ENCODE results near the gene NMNAT2.

NMNAT2 gene

DNA sequence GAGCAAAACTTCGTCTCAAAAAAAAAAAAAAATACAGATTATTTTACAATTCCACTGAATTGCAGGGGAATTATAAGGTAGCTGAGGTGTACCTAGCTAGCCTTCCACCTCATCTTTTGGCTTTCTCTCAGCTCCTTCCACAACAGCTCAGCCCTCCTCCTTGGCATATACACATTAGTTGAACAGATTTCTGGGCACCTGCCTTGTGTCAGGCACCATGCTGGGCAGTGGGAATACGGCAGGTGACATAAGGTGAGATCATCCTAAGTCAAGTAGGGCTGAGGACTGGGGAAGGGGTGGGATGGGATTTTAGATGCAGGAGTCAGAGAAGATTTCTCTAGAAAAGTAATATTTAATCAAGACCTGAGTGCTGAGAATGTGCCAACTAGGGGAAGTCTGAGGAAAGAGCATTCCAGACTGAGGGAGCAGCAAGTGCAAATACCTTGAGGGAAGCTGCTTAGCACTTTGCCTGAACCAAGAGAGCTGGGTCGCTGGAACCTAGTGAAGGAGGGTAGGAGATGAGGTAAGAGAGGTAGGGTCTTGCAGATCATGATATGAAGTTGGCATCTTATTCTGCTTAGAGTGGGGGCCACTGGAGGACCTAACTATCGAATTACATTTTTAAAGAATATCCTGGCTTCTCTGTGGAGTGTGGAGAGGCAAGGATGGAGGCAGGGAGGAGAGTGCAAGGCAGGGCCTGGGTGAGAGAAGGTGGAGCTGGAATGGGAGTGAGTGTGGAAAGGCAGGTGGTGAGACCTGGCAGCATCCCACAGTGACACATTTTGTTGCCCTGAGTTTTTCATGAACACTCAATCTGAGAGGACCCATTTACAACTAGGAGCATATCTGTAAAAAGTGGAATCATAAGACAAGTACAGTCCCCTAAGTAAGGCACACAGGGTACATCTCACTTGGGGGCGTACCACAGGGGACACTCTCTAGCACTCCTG, 203.9 kb downstream of the NMNAT2 start:
- Histone ChIP-seq H3K4me1 (ENCODE audit: control insufficient read depth, insufficient read depth, low read length, poor library complexity, severe bottlenecking) (no peaks in the 10 kb centered on the region), H3K27me3 (replicated peaks; ENCODE audit: control insufficient read depth, insufficient read depth, low read length, poor library complexity, severe bottlenecking) (no peaks in the 10 kb centered on the region), H3K36me3 (ENCODE audit: control insufficient read depth, insufficient read depth, low read length) (no peaks in the 10 kb centered on the region), H3K4me3 (ENCODE audit: insufficient read depth, low read depth, low read length, poor library complexity, severe bottlenecking) (no peak overlapping the region), H3K27ac (ENCODE audit: insufficient read depth, low read length, poor library complexity, severe bottlenecking) (no peak overlapping the region), H3K9me3 (ENCODE audit: control insufficient read depth, low read length) (no peaks in the 10 kb centered on the region)
- DNase-seq, result no peak

DNA sequence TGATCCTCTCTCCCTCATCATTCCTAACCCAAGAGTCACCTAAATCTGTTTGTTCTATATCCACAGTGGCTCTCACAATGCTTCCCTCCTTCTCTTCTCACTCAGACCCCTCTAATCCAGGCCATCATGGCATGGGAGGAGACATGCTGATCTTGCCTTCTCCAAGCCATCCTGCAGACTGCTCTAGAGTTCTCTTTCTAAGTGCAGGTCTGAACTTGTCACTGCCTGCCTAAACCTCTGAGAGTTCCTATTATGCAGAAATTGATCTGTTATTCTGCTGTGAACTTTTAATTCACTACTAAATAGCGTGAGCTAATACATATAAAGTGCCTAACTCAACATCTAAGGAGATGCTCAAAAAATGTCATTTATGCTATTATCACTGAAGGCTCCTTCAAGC, 205.3 kb downstream of the NMNAT2 start:
- H3K9me3 ChIP-seq (ENCODE audit: control insufficient read depth, low read length), result no peaks in the 10 kb centered on the region
- no peaks in the 10 kb centered on the region for H3K4me1 ChIP-seq (ENCODE audit: control insufficient read depth, insufficient read depth, low read length, poor library complexity, severe bottlenecking)
- no peaks in the 10 kb centered on the region for H3K27me3 ChIP-seq (replicated peaks; ENCODE audit: control insufficient read depth, insufficient read depth, low read length, poor library complexity, severe bottlenecking)
- no peaks in the 10 kb centered on the region for H3K36me3 ChIP-seq (ENCODE audit: control insufficient read depth, insufficient read depth, low read length)
- no peak overlapping the region for H3K27ac ChIP-seq (ENCODE audit: insufficient read depth, low read length, poor library complexity, severe bottlenecking)
- DNase-seq, result no peak
- H3K4me3 ChIP-seq (ENCODE audit: insufficient read depth, low read depth, low read length, poor library complexity, severe bottlenecking), result no peak overlapping the region

DNA sequence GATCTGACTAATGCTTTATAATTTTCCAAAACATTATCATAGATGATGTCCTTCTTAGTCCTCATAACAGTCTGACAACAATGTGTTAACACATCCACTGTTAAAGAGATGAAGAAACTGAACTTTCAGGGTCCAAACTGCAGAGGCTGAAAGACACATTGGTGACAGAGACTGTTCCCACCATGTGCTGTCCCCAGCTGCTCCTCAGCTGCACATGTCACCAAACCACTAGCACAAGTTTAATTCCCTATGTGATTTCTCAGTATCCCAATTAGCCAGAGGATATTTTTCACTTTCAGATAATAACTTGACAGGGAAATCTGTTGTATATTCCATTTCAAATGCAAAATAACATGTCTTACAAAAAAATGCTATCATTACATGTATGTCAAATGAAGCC, 207.5 kb downstream of the NMNAT2 start:
- Histone ChIP-seq H3K27ac (ENCODE audit: insufficient read depth, low read length, poor library complexity, severe bottlenecking) (no peak overlapping the region), H3K27me3 (replicated peaks; ENCODE audit: control insufficient read depth, insufficient read depth, low read length, poor library complexity, severe bottlenecking) (no peaks in the 10 kb centered on the region), H3K9me3 (ENCODE audit: control insufficient read depth, low read length) (no peaks in the 10 kb centered on the region), H3K4me1 (ENCODE audit: control insufficient read depth, insufficient read depth, low read length, poor library complexity, severe bottlenecking) (no peaks in the 10 kb centered on the region), H3K36me3 (ENCODE audit: control insufficient read depth, insufficient read depth, low read length) (no peaks in the 10 kb centered on the region), H3K4me3 (ENCODE audit: insufficient read depth, low read depth, low read length, poor library complexity, severe bottlenecking) (no peak overlapping the region)
- no peak for DNase-seq

DNA sequence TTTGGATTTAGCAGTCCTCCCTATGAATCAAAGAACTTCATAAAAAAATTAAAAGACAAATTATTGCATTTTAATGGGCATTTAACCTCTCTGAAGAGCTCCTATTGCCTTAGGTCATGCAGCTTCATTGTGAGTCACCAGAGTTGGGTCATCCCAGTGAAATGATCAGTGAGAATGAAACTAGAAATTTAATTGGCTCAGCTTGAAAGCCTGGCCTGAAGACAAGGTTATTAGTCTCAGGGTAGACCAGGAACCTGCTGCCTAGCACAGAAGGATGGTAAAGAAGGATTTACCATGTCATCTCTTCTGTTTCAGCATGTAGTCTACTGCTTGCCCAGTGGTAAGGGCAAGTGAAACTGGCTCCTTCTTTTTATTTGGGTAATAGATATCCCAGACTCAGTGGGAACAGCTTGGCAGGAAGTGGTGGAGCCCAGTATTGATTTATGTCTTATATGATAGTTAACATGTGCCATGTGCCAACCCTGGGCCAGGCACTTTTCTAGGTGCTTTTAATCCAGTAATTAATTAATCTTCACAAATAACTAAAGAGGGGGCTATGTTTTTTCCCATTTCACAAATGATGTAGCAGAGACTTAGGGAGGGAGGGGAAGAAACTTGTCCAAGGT, 208.5 kb downstream of the NMNAT2 start:
- Histone ChIP-seq H3K4me1 (ENCODE audit: control insufficient read depth, insufficient read depth, low read length, poor library complexity, severe bottlenecking) (no peaks in the 10 kb centered on the region), H3K27ac (ENCODE audit: insufficient read depth, low read length, poor library complexity, severe bottlenecking) (no peak overlapping the region), H3K36me3 (ENCODE audit: control insufficient read depth, insufficient read depth, low read length) (no peaks in the 10 kb centered on the region), H3K9me3 (ENCODE audit: control insufficient read depth, low read length) (no peaks in the 10 kb centered on the region), H3K4me3 (ENCODE audit: insufficient read depth, low read depth, low read length, poor library complexity, severe bottlenecking) (no peak overlapping the region), H3K27me3 (replicated peaks; ENCODE audit: control insufficient read depth, insufficient read depth, low read length, poor library complexity, severe bottlenecking) (no peaks in the 10 kb centered on the region)
- no peak for DNase-seq

DNA sequence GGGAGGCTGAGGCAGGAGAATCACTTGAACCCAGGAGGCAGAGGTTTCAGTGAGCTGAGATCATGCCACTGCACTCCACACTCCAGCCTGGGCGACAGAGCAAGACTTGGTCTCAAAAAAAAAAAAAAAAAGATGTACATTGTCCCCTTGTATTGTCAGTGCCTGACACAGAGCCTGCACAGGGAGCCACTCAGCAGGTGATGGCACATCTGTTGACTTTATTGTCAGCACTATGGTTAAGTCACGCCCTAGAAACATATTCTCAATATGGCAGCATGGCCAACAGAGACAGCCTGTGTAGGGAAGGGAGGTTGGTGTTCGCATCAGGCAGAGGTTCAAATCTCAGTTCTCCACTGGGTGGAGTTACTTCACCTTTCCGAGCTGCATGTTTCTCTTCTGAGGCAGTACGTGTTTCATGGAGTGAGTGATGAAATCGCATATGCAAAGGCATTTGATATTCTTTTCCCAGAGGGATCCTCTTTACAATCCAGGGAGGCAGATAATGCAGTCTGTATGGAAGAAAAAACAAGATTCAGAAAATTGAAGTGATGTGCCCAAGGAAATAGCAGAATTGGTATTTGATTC, 211.6 kb downstream of the NMNAT2 start:
- H3K9me3 ChIP-seq (ENCODE audit: control insufficient read depth, low read length), result no peaks in the 10 kb centered on the region
- H3K27me3 ChIP-seq (replicated peaks; ENCODE audit: control insufficient read depth, insufficient read depth, low read length, poor library complexity, severe bottlenecking), result no peaks in the 10 kb centered on the region
- H3K4me3 ChIP-seq (ENCODE audit: insufficient read depth, low read depth, low read length, poor library complexity, severe bottlenecking), result no peak overlapping the region
- DNase-seq, result no peak
- no peak overlapping the region for H3K27ac ChIP-seq (ENCODE audit: insufficient read depth, low read length, poor library complexity, severe bottlenecking)
- H3K36me3 ChIP-seq (ENCODE audit: control insufficient read depth, insufficient read depth, low read length), result no peaks in the 10 kb centered on the region
- H3K4me1 ChIP-seq (ENCODE audit: control insufficient read depth, insufficient read depth, low read length, poor library complexity, severe bottlenecking), result no peaks in the 10 kb centered on the region

DNA sequence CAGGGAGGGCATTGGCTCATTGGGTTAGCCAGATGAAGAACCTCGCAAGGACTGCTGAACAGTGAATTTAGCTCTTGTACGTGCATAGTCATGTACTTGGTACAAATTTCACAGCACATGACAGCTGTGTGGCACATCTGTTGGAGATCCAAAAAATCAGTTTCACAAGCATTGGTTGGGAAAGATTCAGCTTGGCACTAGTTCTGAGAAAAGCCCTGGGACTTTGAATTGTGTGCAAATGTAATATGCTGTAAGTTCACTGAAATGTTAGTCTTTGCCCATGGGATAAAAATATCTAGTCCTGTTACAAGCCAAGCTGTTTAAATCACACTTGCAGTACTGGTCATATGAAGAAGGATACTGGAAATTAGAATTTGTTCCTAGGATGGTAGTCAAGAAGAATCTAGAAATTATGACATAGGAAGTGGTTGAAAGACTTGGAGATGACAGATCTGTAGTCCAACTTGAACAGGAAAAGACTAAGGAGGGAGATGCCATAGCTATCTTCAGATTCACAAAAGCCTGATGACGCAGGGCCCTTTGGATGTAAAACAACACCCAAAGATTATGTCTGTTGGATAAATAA, 212.9 kb downstream of the NMNAT2 start:
- no peak overlapping the region for H3K4me3 ChIP-seq (ENCODE audit: insufficient read depth, low read depth, low read length, poor library complexity, severe bottlenecking)
- no peaks in the 10 kb centered on the region for H3K9me3 ChIP-seq (ENCODE audit: control insufficient read depth, low read length)
- no peaks in the 10 kb centered on the region for H3K36me3 ChIP-seq (ENCODE audit: control insufficient read depth, insufficient read depth, low read length)
- no peaks in the 10 kb centered on the region for H3K27me3 ChIP-seq (replicated peaks; ENCODE audit: control insufficient read depth, insufficient read depth, low read length, poor library complexity, severe bottlenecking)
- no peak overlapping the region for H3K27ac ChIP-seq (ENCODE audit: insufficient read depth, low read length, poor library complexity, severe bottlenecking)
- H3K4me1 ChIP-seq (ENCODE audit: control insufficient read depth, insufficient read depth, low read length, poor library complexity, severe bottlenecking), result no peaks in the 10 kb centered on the region
- no peak for DNase-seq

DNA sequence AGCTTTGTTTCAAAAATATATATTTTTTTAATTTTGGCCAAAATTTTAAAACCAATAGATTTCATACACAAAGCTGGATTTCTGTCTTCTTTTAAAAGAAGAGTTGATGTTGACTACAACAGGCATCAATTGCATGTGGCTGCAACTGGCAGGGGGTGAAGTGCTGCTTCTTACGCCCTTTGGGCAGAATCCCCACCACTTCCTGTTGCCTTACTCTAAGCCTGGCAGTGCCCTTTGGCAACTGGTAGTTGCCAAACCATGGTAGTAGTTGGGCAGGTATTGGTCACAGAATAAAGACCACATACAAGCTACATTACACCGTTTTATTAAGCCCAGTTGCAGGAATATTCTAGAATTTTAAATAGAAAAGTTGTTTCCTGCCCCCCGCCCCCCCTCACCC, 215.1 kb downstream of the NMNAT2 start:
- H3K4me1 ChIP-seq (ENCODE audit: control insufficient read depth, insufficient read depth, low read length, poor library complexity, severe bottlenecking), result no peaks in the 10 kb centered on the region
- H3K27ac ChIP-seq (ENCODE audit: insufficient read depth, low read length, poor library complexity, severe bottlenecking), result no peak overlapping the region
- no peak for DNase-seq
- no peaks in the 10 kb centered on the region for H3K36me3 ChIP-seq (ENCODE audit: control insufficient read depth, insufficient read depth, low read length)
- no peaks in the 10 kb centered on the region for H3K9me3 ChIP-seq (ENCODE audit: control insufficient read depth, low read length)
- H3K27me3 ChIP-seq (replicated peaks; ENCODE audit: control insufficient read depth, insufficient read depth, low read length, poor library complexity, severe bottlenecking), result no peaks in the 10 kb centered on the region
- H3K4me3 ChIP-seq (ENCODE audit: insufficient read depth, low read depth, low read length, poor library complexity, severe bottlenecking), result no peak overlapping the region

DNA sequence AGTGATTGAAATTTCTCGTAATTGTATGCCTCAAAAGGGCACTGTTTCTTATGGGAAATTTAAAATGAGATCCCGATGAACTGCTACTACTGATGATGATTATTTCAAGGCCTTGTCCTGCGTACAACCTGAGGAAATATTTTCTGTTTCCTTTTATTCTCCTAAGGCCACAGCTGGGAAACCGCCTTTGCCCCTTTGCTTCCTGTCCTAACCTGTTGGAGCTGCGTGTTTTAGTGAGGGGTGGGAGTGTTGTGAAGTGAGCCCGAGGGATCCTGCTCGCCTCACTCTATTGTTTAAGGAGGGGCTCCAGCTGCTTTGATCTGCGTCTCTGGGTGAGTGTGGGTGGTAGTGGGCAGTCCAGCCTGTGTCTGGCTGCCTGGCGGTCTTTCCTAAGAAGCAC, 217.7 kb downstream of the NMNAT2 start:
- no peak for DNase-seq
- H3K27me3 ChIP-seq (replicated peaks; ENCODE audit: control insufficient read depth, insufficient read depth, low read length, poor library complexity, severe bottlenecking), result no peaks in the 10 kb centered on the region
- H3K4me3 ChIP-seq (ENCODE audit: insufficient read depth, low read depth, low read length, poor library complexity, severe bottlenecking), result no peak overlapping the region
- H3K4me1 ChIP-seq (ENCODE audit: control insufficient read depth, insufficient read depth, low read length, poor library complexity, severe bottlenecking), result no peaks in the 10 kb centered on the region
- H3K27ac ChIP-seq (ENCODE audit: insufficient read depth, low read length, poor library complexity, severe bottlenecking), result no peak overlapping the region
- H3K36me3 ChIP-seq (ENCODE audit: control insufficient read depth, insufficient read depth, low read length), result no peaks in the 10 kb centered on the region
- H3K9me3 ChIP-seq (ENCODE audit: control insufficient read depth, low read length), result no peaks in the 10 kb centered on the region

DNA sequence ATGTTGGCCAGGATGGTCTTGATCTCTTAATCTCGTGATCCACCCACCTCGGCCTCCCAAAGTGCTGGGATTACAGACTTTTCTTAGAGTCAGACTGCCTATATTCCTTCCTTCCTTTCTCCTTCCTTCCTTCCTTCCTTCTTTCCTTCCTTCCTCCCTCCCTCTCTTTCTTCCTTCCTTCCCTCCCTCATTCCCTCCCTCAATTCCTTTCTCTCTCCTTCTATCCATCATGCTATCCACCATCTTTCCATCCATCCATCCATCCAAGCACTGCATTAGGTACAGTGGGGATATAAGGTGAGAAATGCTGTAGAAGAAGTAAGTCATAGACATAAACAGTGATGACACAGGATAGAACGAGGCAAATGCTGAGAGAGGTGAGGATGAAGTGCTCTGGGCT, 218.9 kb downstream of the NMNAT2 start:
- no peak overlapping the region for H3K27ac ChIP-seq (ENCODE audit: insufficient read depth, low read length, poor library complexity, severe bottlenecking)
- no peak overlapping the region for H3K4me3 ChIP-seq (ENCODE audit: insufficient read depth, low read depth, low read length, poor library complexity, severe bottlenecking)
- no peak for DNase-seq
- peaks cover 4% of the 10 kb centered on the region for H3K4me1 ChIP-seq (ENCODE audit: control insufficient read depth, insufficient read depth, low read length, poor library complexity, severe bottlenecking)
- H3K27me3 ChIP-seq (replicated peaks; ENCODE audit: control insufficient read depth, insufficient read depth, low read length, poor library complexity, severe bottlenecking), result no peaks in the 10 kb centered on the region
- H3K36me3 ChIP-seq (ENCODE audit: control insufficient read depth, insufficient read depth, low read length), result no peaks in the 10 kb centered on the region
- no peaks in the 10 kb centered on the region for H3K9me3 ChIP-seq (ENCODE audit: control insufficient read depth, low read length)

DNA sequence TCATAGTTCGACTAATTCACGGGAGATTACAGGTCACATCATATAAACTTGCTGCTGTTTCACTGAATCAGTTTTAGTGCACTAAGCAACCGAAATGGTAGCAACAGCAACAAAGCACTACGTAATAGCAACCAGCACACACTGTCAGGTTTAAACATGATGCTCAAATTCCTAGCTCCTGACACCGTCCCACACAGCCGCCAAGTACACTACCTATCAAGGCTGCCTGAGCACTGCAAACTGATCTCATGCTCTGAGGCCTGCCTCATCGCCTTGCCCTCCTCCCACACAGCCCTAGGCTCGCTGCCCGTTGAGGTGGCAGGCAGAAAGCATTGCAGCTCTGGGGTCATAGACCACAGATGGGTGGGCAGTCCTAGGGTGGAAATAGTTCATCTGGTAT, 219.7 kb downstream of the NMNAT2 start:
- Histone ChIP-seq H3K36me3 (ENCODE audit: control insufficient read depth, insufficient read depth, low read length) (no peaks in the 10 kb centered on the region), H3K27ac (ENCODE audit: insufficient read depth, low read length, poor library complexity, severe bottlenecking) (no peak overlapping the region), H3K4me1 (ENCODE audit: control insufficient read depth, insufficient read depth, low read length, poor library complexity, severe bottlenecking) (peaks cover 4% of the 10 kb centered on the region), H3K9me3 (ENCODE audit: control insufficient read depth, low read length) (no peaks in the 10 kb centered on the region), H3K27me3 (replicated peaks; ENCODE audit: control insufficient read depth, insufficient read depth, low read length, poor library complexity, severe bottlenecking) (no peaks in the 10 kb centered on the region), H3K4me3 (ENCODE audit: insufficient read depth, low read depth, low read length, poor library complexity, severe bottlenecking) (no peak overlapping the region)
- DNase-seq, result no peak

Data from effector memory CD4-positive, alpha-beta T cell (primary cell).